NCI-H2227 (cell line): ENCODE data around the gene ZNF440.
"Not testable (repeated sequence)": the region's sequence is repeated elsewhere in the genome, so short reads cannot be mapped to it uniquely, and the experiment has no call there.

ENCODE experiments used
- DNase-seq: peaks from one replicate; lab custom pipeline; 2025; ENCODE audit not compliant: unreplicated experiment; lab: John Stamatoyannopoulos, UW

Gene ZNF440

DNA sequence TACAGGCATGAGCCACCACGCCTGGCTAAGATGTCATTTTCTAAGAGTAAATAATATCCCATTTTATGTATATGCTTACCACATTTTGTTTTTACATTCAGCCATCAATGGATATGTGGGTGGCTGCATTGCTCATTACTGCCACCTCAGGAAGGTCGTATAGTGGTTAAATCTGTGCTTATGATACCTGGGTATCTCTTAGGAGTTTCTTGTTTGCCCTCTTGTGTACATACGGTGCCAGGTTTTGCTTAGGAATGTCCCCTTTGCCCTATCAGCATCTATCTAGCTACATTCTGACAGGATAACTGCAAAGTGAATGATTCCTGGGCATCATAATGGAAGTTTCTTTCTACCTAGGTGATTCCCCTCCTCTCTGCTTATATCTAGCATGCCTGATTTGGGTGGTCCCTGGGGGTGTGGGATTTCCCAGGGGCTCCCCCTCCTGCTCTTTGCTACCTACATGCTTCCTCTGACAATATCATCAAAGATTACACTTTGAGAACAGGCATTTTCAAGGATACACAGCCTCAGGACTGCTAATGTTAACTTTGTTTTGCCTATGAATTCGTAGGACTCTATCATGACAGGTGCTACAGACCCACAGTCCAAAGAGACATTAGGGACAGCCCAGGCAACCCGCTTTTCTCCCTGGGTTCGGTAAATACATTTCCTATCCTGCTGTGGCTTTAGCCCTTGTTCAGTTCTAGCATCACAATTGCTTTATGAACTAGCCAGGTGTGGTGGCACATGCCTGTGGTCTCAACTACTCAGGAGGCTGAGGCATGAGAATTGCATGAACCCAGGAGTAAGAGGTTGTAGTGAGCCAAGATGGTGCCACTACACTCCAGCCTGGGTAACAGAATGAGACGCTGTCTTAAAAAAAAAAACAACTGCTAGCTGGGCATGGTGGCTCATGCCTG lies 15.1 kb downstream of the ZNF440 start:
- not testable (repeated sequence) for DNase-seq

DNA sequence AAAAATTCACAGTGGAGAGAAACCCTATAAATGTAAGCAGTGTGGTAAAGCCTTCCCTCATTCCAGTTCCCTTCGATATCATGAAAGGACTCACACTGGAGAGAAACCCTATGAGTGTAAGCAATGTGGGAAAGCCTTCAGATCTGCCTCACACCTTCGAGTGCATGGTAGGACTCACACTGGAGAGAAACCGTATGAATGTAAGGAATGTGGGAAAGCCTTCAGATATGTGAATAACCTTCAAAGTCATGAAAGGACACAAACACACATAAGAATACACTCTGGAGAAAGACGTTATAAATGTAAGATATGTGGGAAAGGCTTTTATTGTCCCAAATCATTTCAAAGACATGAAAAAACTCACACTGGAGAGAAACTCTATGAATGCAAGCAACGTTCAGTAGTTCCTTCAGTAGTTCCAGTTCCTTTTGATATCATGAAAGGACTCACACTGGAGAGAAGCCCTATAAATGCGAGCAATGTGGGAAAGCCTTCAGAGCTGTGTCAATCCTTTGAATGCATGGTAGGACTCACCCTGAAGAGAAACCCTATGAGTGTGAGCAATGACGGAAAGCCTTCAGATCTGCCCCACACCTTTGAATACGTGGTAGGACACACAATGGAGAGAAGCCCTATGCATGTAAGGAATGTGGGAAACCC lies 18.3 kb downstream of the ZNF440 start:
- no peak for DNase-seq

- no peak for DNase-seq
These were observed 19.5 kb downstream of the ZNF440 start for GRCh38 chr19:11833541-11833940.

DNA sequence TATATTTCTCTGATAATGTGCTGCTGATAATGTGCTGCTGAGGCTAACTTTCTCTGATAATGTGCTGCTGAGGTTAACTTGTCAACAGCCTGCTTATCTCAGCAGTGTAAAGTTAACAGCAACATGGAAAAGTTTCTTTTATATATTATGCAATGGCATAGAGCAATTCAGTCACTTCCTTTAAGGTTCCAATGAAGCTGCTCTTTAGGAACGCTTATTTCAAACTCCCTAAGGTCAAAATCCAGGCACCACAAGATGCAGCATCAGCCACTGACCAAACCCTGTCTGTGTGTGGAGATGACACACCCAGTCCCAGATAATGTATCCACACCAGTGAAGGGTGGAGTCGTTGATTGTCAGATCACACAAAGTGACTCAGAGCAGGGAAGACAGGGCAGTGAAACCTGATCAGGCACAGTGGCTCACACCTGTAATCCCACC lies 21.6 kb downstream of the ZNF440 start:
- not testable (repeated sequence) for DNase-seq

GRCh38 chr19:11843722-11844121 lies 29.6 kb downstream of the ZNF440 start:
- no peak for DNase-seq

GRCh38 chr19:11847615-11848014 lies 33.5 kb downstream of the ZNF440 start:
- DNase-seq, result not testable (repeated sequence)

DNA sequence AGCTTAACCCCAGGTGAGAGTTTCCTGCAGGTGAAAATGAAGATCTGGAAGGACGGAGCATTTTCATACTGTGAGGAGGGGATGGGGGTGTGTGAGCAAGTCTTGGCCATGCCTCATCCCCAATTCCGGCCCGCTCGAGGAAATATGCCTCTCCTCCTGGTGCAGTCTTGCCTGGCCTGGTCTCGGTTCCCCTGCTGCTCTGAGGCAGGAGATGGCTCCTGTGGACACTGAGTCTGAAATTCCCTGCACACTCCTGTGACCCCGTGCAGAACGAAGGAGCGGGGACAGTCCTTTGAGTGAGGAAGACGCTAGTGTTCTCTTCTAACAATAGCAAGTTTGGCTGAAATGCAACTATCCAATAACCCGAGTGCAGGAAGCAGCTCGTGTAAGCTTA lies 34.1 kb downstream of the ZNF440 start:
- DNase-seq, result no peak

GRCh38 chr19:11848594-11849469 lies 34.8 kb downstream of the ZNF440 start, which contains the start of gene ZNF439:
Gene ZNF439, plus strand, starts transcription at chr19:11848726. Its CDS starts 142 bp downstream, at chr19:11848868.
- peak; percentile 80 for DNase-seq

GRCh38 chr19:11850289-11850688 lies 36.2 kb downstream of the ZNF440 start:
- DNase-seq, result not testable (repeated sequence)

- DNase-seq, result no peak
These were observed 39.3 kb downstream of the ZNF440 start for GRCh38 chr19:11853358-11853757.

DNA sequence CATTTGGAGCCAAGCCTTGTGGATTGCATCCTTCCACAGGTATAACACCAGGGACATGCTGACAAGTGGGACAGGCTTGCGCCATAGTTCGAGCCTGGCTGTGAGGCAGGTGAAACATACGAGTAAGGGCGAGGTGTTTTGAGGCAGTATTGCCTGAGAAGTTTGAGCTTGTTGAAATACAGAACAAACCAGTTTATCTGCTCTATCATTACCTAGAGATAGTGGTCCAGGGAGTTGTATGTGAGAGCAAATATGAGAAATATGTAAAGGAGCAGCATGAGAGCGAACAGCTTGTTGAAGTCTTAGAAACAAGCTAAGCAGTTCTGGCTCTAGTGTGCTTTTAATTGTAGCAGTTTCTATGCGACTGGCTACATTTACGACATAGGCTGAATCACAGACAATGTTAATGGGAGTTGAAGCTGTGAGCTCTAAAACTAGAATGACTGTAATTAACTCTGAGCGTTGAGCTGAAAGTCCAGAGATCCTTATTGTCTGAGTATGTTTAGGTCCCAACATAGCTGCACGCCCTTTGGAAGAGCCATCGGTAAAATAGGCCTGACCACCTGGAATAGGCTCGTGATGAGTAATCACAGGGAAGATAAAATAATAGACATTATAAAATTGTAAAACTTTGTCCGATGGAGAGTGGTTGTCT lies 42.6 kb downstream of the ZNF440 start:
- no peak for DNase-seq

GRCh38 chr19:11860721-11861120 lies 46.6 kb downstream of the ZNF440 start:
- no peak for DNase-seq

- DNase-seq, result no peak
These were observed 47.2 kb downstream of the ZNF440 start for GRCh38 chr19:11861301-11861700.

GRCh38 chr19:11867766-11868165 lies 53.7 kb downstream of the ZNF440 start:
- not testable (repeated sequence) for DNase-seq

DNA sequence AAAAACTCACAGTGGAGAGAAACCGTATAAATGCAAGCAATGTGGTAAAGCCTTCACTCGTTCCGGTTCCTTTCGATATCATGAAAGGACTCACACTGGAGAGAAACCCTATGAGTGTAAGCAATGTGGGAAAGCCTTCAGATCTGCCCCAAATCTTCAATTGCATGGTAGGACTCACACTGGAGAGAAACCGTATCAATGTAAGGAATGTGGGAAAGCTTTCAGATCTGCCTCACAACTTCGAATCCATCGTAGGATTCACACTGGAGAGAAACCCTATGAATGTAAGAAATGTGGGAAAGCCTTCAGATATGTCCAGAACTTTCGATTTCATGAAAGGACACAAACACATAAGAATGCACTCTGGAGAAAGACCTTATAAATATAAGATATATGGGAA lies 54.1 kb downstream of the ZNF440 start:
- no peak for DNase-seq

GRCh38 chr19:11872624-11873023 lies 58.6 kb downstream of the ZNF440 start:
- DNase-seq, result no peak

GRCh38 chr19:11873762-11874161 lies 59.7 kb downstream of the ZNF440 start:
- no peak for DNase-seq

- DNase-seq, result peak; percentile 11
These were observed 65.7 kb downstream of the ZNF440 start for GRCh38 chr19:11879687-11880266.

DNA sequence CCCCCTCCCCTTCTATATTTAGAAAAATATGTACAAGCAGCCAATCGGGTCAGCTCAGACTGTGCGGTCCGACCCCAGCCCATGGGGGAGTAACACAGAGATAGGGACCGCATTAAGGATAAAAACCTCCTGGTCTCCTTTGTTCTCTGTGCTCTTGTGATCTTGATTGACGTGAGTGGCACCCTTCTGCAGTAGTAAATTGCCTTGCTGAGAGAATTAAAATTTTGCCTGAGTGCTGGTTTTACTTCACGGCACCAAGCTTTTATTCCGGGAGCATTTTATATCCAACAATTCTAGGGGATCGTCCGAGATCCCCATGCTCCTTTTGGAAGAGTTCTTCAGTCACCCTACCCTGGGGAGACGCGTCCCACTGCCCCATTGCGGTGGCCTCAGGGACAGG lies 66.5 kb downstream of the ZNF440 start:
- no peak for DNase-seq

DNA sequence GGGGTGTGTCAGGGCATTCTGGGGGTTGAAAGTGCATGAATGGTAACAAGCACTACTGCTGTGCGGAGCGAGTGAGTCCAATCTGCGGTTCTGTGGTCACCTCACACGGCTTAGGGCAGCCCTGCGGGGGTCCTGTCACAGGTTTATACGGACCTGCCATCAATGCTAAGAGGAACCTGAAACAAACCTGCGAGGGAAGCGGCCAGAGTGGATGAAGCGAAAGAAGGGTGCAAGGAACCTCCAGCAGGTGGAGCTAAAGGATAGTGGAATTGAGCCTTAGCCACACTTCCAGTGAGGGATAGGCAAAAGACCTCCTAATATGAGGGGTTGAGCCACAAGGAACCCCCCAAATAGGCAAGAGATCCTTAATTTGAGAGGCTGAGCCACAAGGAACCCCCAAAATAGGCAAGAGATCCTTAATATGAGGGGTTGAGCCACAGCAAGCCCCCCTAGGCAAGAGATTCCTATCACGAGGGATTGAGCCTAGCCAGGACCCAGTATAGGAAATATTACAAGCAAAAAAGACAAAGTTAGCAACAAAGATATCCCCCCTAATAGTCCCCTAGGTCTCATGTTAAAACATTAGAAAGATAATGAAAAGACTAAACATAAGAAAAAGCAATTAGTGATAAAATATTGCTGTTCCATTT lies 67.2 kb downstream of the ZNF440 start:
- peak; percentile 47 for DNase-seq
